ENCODE measurements around the gene EDA2R. TPM values are rescaled to one million over a fixed set of nuclear protein-coding genes. Genes with fewer than 3 reads are reported as not detected.

The EDA2R gene, protein sequence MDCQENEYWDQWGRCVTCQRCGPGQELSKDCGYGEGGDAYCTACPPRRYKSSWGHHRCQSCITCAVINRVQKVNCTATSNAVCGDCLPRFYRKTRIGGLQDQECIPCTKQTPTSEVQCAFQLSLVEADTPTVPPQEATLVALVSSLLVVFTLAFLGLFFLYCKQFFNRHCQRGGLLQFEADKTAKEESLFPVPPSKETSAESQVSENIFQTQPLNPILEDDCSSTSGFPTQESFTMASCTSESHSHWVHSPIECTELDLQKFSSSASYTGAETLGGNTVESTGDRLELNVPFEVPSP
- total RNA-seq: 10 to 100 TPM in 1 of 2 donors, 1 to 10 TPM in 1; 9.5 to 10.5 TPM

GRCh38 chrX:66638591-66639500 lies at the start of gene EDA2R:
Gene EDA2R, minus strand, starts transcription at chrX:66639078. Its CDS starts 23,058 bp downstream, at chrX:66616020.
- H3K4me1 Mint-ChIP-seq (ENCODE audit: low read depth): peaks cover 4% of the 10 kb centered on the region
- peak within 1 kb of the TSS; percentile 75 for H3K27ac Mint-ChIP-seq
- H3K9me3 Mint-ChIP-seq: no peaks in the 10 kb centered on the region
- peaks cover 28% of the 10 kb centered on the region for H3K27me3 Mint-ChIP-seq (ENCODE audit: low read depth)
- DNase-seq: peak; percentile 55 to 61
- H3K36me3 Mint-ChIP-seq (ENCODE audit: insufficient read depth in 2 of 2): no peaks in the 10 kb centered on the region
- H3K4me3 Mint-ChIP-seq: peak within 1 kb of the TSS; percentile 80 to 85
- peak; percentile 94 for ATAC-seq (replicated peaks in 1 of 2)

DNA sequence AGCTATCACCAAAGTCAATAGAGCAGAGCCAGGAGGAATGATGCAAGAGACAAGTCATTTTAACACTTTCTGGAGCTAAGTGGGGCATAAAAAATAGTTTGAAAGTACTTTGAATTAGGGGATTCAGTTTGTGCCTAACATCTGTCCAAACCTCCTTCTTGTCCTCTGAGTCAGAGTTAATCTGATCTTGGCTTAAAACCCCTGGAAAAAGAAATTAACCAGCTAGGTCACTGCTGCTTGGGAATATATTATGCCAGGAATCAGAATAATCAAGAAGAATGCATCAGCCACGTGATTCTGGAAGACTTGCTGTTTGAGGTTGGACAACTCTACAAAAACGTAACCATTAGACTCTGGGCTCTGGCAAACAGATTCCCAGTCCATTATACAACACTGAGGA lies 45.3 kb upstream of the EDA2R start:
- Mint-ChIP-seq H3K4me1 (ENCODE audit: low read depth) (no peaks in the 10 kb centered on the region), H3K27ac (no peak overlapping the region), H3K27me3 (ENCODE audit: low read depth) (peaks cover 19% of the 10 kb centered on the region), H3K36me3 (ENCODE audit: insufficient read depth in 2 of 2) (no peaks in the 10 kb centered on the region), H3K4me3 (no peak overlapping the region), H3K9me3 (peaks cover 0 to 2% of the 10 kb centered on the region in 2 donors)
- ATAC-seq (replicated peaks in 1 of 2) (no peak), DNase-seq (no peak)

DNA sequence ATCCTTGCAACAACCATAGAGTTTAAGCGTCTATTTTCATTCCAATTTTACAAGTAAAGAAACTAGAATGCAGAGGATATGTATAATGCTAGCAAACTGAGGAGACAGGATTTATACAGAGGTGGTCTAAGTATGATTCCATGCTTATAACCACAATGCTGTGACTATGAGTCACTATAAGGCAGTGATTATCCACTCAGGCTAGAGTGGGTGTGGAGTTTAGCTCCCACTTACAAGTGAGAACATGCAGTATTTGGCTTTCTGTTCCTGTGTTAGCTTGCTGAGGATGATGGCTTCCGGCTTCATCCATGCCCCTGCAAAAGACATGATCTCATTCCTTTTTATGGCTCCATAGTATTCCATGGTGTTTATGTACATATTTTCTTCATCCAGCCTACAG lies 41.6 kb upstream of the EDA2R start:
- peak in 1 of 2 donors; percentile 41 for ATAC-seq (replicated peaks in 1 of 2)
- H3K9me3 Mint-ChIP-seq: no peaks in the 10 kb centered on the region
- H3K27me3 Mint-ChIP-seq (ENCODE audit: low read depth): peaks cover 22% of the 10 kb centered on the region
- H3K4me1 Mint-ChIP-seq (ENCODE audit: low read depth): peaks cover 6% of the 10 kb centered on the region
- no peak overlapping the region for H3K4me3 Mint-ChIP-seq
- DNase-seq: no peak
- H3K27ac Mint-ChIP-seq: no peak overlapping the region
- no peaks in the 10 kb centered on the region for H3K36me3 Mint-ChIP-seq (ENCODE audit: insufficient read depth in 2 of 2)

DNA sequence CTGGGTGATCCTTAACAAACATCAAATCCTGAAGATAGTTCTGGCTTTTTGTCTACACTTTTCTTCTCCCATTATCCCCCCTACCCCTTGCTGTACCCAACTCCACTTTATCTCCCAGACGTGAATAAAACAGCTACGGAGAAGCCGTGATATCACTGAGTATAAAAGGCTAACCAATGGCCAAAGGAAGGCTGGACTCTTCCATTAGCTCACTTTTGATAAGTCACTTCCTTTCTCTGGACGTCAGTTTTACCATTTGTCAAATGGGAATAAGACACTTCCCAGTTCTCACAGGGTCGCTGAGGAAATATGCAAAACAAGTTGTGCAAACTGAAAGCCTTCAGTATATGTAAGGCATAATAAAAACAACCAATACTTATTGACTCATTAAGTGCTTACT lies 38.6 kb upstream of the EDA2R start:
- no peak for DNase-seq
- Mint-ChIP-seq H3K27ac (no peak overlapping the region), H3K9me3 (no peaks in the 10 kb centered on the region), H3K27me3 (ENCODE audit: low read depth) (peaks cover 19% of the 10 kb centered on the region), H3K36me3 (ENCODE audit: insufficient read depth in 2 of 2) (no peaks in the 10 kb centered on the region), H3K4me3 (no peak overlapping the region), H3K4me1 (ENCODE audit: low read depth) (peaks cover 6% of the 10 kb centered on the region)
- ATAC-seq (replicated peaks in 1 of 2): no peak

DNA sequence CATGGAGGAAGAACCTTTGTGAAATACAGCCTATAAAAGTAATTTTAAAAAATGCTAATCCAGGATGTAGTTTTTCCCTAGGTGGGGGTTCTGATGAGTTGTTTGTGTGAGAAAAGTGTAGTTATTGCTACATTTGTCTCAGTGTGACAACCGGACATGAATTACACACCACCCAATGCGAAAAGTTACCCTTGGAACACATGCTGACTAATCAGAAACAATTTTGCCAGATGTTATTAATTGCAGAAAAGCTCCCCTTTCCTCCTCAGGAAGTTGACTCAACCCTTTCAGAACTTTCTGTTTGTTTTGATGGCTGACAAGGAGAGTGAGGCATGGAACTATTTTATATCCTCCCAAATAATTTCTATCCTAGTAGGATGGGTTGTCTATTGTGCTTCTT lies 38.1 kb upstream of the EDA2R start:
- Mint-ChIP-seq H3K4me3 (no peak overlapping the region), H3K27me3 (ENCODE audit: low read depth) (peaks cover 19% of the 10 kb centered on the region), H3K9me3 (no peaks in the 10 kb centered on the region), H3K36me3 (ENCODE audit: insufficient read depth in 2 of 2) (no peaks in the 10 kb centered on the region), H3K27ac (no peak overlapping the region), H3K4me1 (ENCODE audit: low read depth) (peaks cover 6% of the 10 kb centered on the region)
- DNase-seq (no peak), ATAC-seq (replicated peaks in 1 of 2) (no peak)

DNA sequence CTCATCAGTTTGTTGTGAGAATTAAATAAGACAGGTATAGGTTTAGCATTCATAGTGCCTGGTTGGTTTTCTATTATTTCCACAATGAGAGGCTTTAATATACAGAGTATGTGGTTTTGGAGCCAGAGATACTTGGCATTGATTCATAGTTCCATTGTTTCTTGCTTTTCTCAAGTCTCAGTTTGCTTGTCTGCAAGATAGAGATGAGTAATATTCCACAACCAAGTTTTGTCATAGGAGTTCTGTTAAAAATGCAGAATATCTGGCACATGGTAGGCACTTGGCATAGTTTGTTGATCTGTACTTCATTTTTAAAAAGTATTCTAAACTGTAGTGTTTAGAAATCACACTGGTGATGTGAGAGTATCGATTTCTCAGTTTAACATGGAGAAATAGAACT lies 37.5 kb upstream of the EDA2R start:
- DNase-seq (no peak), ATAC-seq (replicated peaks in 1 of 2) (peak in 1 of 2 donors; percentile 17)
- H3K27me3 Mint-ChIP-seq (ENCODE audit: low read depth): peaks cover 19% of the 10 kb centered on the region
- H3K4me1 Mint-ChIP-seq (ENCODE audit: low read depth): peaks cover 6% of the 10 kb centered on the region
- H3K9me3 Mint-ChIP-seq: no peaks in the 10 kb centered on the region
- H3K4me3 Mint-ChIP-seq: peak overlapping the region in 1 of 2 donors; percentile 44
- no peaks in the 10 kb centered on the region for H3K36me3 Mint-ChIP-seq (ENCODE audit: insufficient read depth in 2 of 2)
- H3K27ac Mint-ChIP-seq: peak overlapping the region; percentile 12

DNA sequence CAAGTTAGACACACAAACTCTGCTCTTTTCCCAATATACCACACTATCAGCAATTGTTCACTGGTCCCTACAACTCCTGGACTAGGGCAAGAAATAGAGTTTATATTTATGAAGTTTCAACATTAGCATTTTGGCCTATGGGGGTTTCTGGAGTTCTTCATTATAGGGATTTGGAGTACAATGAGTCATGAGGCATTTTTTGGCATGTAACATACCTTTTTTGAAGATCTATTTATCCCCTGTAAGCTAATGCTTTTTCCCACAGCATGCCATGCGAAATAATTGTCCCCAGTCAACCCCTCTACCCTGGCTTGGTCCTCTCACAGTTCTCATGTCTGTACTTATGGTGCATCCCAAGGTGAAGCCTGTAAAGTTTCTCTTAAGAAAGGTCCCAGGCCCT lies 36.7 kb upstream of the EDA2R start:
- Mint-ChIP-seq H3K27me3 (ENCODE audit: low read depth) (peaks cover 19% of the 10 kb centered on the region), H3K9me3 (no peaks in the 10 kb centered on the region), H3K36me3 (ENCODE audit: insufficient read depth in 2 of 2) (peaks cover 0 to under 1% of the 10 kb centered on the region in 2 donors), H3K4me1 (ENCODE audit: low read depth) (peaks cover 6% of the 10 kb centered on the region), H3K4me3 (no peak overlapping the region), H3K27ac (no peak overlapping the region)
- DNase-seq (no peak), ATAC-seq (replicated peaks in 1 of 2) (no peak)

DNA sequence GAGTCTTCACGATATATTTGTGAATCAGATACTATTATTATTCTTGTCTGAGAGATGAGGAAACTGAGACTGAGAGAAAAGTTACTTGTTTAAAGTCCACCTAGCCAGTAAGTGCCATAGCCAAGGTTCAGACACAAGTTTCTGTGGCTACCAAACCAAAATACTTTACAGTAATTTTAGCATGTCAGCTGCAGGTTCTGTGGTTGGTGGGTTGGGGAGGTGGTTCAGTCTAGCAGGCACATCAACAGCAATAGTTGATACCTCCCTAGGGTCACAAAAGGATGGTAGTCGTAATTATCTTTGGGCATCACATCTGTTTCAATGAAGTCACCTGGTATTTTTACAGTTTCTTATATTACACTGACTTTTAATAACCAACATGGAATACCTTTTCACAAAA lies 35.6 kb upstream of the EDA2R start:
- Mint-ChIP-seq H3K4me3 (no peak overlapping the region), H3K27ac (no peak overlapping the region), H3K4me1 (ENCODE audit: low read depth) (peaks cover 6% of the 10 kb centered on the region), H3K36me3 (ENCODE audit: insufficient read depth in 2 of 2) (peaks cover 0 to 2% of the 10 kb centered on the region in 2 donors), H3K27me3 (ENCODE audit: low read depth) (peaks cover 13% of the 10 kb centered on the region), H3K9me3 (no peaks in the 10 kb centered on the region)
- ATAC-seq (replicated peaks in 1 of 2) (no peak), DNase-seq (no peak)

DNA sequence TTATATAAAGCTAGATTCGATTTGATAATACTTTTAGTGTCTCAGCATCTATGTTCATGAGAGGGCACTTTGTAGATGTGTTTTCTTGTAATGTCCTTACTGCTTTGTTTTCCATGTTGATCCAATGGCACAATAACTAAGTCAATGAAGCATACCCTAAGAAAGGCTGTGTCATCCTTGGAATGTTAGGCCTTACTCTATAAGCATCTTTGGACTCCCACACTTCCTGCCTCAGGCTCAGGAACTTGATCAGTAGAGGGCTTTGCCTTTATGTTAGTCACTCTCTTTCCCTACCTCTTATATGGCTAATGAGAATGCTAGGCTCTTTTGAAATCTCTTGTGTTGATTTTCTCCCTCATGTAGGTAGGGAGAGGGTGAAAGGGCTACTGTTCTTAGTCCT lies 33.2 kb upstream of the EDA2R start:
- H3K27ac Mint-ChIP-seq: no peak overlapping the region
- peaks cover 4% of the 10 kb centered on the region for H3K27me3 Mint-ChIP-seq (ENCODE audit: low read depth)
- peaks cover 6% of the 10 kb centered on the region for H3K4me1 Mint-ChIP-seq (ENCODE audit: low read depth)

DNA sequence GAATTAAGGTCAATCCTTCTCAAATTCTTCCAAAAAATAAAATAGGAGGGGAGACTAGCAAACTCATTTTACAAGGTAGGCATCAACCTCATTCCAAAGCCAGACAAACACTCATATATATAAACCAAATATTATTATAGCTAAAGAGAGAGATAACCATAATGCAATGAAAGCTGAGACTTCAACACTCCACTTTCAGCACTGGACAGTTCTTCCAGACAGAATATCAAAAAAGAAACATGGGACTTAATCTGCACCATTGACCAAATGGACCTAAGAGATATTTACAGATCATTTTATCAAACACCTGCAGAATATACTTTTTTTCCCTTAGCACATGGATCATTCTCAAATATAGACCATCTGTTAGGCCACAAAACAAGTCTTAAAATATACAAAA lies 15.5 kb upstream of the EDA2R start:
- H3K27ac Mint-ChIP-seq: no peak overlapping the region
- H3K4me3 Mint-ChIP-seq: no peak overlapping the region
- DNase-seq (no peak), ATAC-seq (replicated peaks in 1 of 2) (no peak)
- H3K27me3 Mint-ChIP-seq (ENCODE audit: low read depth): peaks cover 35% of the 10 kb centered on the region
- no peaks in the 10 kb centered on the region for H3K9me3 Mint-ChIP-seq
- no peaks in the 10 kb centered on the region for H3K36me3 Mint-ChIP-seq (ENCODE audit: insufficient read depth in 2 of 2)
- no peaks in the 10 kb centered on the region for H3K4me1 Mint-ChIP-seq (ENCODE audit: low read depth)

More for the DNA sequence above, 33.2 kb upstream of the EDA2R start:
- no peaks in the 10 kb centered on the region for H3K9me3 Mint-ChIP-seq
- ATAC-seq (replicated peaks in 1 of 2) (no peak), DNase-seq (no peak)
- no peak overlapping the region for H3K4me3 Mint-ChIP-seq
- peaks cover 0 to 2% of the 10 kb centered on the region in 2 donors for H3K36me3 Mint-ChIP-seq (ENCODE audit: insufficient read depth in 2 of 2)

DNA sequence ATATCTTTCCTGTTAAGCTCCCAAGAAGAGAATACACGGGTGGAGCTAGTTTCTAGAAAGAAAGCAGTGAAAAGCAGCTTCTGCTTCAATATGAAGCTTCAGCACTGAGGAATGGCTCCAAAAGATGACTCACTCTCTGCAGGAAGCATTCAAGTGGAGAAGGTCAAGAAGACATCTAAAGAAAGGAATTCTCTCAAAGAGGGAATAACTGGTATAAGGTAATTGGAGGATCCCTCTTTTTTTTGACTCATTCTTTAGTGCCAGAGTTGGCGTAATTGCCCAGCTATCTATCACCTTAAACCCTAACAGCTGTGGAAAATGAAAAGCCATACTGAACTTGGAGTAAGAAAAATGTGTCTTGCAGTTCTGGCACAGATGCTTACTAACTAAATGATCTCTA lies 3.5 kb downstream of the EDA2R start:
- no peak overlapping the region for H3K4me3 Mint-ChIP-seq
- peaks cover 4% of the 10 kb centered on the region for H3K4me1 Mint-ChIP-seq (ENCODE audit: low read depth)
- peaks cover 33% of the 10 kb centered on the region for H3K27me3 Mint-ChIP-seq (ENCODE audit: low read depth)
- H3K36me3 Mint-ChIP-seq (ENCODE audit: insufficient read depth in 2 of 2): no peaks in the 10 kb centered on the region
- H3K27ac Mint-ChIP-seq: no peak overlapping the region
- H3K9me3 Mint-ChIP-seq: no peaks in the 10 kb centered on the region
- no peak for DNase-seq
- no peak for ATAC-seq (replicated peaks in 1 of 2)

GRCh38 chrX:66634272-66634671 lies 4.6 kb downstream of the EDA2R start:
- no peaks in the 10 kb centered on the region for H3K9me3 Mint-ChIP-seq
- H3K4me3 Mint-ChIP-seq: no peak overlapping the region
- no peak overlapping the region for H3K27ac Mint-ChIP-seq
- no peak for ATAC-seq (replicated peaks in 1 of 2)
- DNase-seq: no peak
- H3K27me3 Mint-ChIP-seq (ENCODE audit: low read depth): peaks cover 25% of the 10 kb centered on the region
- H3K4me1 Mint-ChIP-seq (ENCODE audit: low read depth): peaks cover 1% of the 10 kb centered on the region
- no peaks in the 10 kb centered on the region for H3K36me3 Mint-ChIP-seq (ENCODE audit: insufficient read depth in 2 of 2)

DNA sequence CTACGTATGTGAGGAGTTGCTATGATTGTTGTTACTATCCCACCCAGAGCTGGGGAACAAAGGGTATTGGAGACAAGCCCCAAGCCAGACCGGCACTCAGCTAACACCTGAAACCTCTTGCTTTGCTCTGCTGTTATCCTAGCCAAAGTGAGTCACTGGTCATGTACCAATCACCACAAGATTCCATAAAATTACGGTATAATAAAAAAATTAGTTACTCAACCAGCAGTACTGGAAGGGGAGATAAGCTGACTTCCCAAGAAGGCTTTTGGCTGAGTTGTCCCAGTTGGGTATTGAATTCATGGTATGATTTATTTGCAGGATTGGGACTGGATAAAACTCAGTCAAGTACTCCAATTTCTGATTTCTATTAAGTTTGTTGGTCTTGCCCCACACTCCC lies 5.3 kb downstream of the EDA2R start:
- no peaks in the 10 kb centered on the region for H3K4me1 Mint-ChIP-seq (ENCODE audit: low read depth)
- peaks cover 0 to 2% of the 10 kb centered on the region in 2 donors for H3K9me3 Mint-ChIP-seq
- ATAC-seq (replicated peaks in 1 of 2) (no peak), DNase-seq (no peak)
- H3K27ac Mint-ChIP-seq: no peak overlapping the region
- no peaks in the 10 kb centered on the region for H3K36me3 Mint-ChIP-seq (ENCODE audit: insufficient read depth in 2 of 2)
- H3K4me3 Mint-ChIP-seq: no peak overlapping the region
- peaks cover 24% of the 10 kb centered on the region for H3K27me3 Mint-ChIP-seq (ENCODE audit: low read depth)

All from activated T-cell treated with anti-CD3 and anti-CD28 coated beads, Interleukin-2, amount 50 U/mL, for 72 hours (primary cell).